HG02870 (cell line): ENCODE results near the gene PMPCA.

Experiments used
- ATAC-seq: cut with Tn5 transposase; IDR thresholded peaks from one replicate; pipeline ENCODE4 v1.9.1; 2021; ENCODE audit warnings: mild to moderate bottlenecking, moderate library complexity; ENCODE audit not compliant: unreplicated experiment

The PMPCA gene

DNA sequence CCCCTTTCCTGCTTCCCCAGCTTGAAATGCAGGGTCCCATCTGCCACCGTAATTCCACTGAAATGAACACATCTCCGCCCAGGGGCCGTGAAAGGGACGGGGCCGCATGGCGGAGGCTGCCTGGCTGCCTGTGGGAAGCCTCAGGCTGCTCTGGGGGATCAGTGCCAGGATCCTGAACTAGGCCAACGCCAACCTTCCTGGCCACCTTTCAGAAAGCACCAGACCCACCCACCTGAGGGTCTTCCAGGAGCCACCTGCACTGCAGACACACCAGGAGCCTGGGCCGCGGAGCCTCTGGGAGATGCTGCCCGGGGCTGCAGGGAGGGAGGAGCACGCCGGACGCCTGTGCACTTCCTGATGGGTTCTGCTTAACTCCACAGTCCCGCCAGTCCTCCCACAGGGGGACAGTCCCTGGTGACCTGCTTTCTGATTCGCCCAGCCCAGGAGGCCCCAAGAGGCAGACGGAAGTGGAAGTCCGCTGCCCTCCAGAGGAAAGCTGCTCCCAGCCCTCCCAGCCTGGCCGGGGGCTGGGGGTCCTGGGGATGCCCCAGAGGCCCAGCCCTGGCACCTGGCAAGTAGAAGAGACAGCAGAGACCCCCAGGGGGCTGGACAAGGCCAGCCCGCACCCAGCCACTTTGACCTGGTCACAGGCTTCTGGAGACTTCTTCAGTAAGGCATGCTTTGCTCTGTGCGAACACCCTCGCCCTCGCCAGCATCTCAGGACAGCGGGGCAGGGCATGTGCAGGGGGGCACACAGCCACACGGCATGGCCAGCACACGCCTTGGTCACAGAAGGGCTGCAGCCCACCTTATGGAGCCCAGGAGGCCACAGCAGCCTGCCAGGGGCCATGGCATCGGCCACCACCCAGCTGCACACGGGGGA is 36.9 kb upstream of the PMPCA start, which contains the start of gene CARD9:
Gene CARD9, minus strand, starts transcription at position 370 of the 883 bp plus-strand sequence. CDS start 1,591 bp downstream, outside the sequence.
- no peak for ATAC-seq

DNA sequence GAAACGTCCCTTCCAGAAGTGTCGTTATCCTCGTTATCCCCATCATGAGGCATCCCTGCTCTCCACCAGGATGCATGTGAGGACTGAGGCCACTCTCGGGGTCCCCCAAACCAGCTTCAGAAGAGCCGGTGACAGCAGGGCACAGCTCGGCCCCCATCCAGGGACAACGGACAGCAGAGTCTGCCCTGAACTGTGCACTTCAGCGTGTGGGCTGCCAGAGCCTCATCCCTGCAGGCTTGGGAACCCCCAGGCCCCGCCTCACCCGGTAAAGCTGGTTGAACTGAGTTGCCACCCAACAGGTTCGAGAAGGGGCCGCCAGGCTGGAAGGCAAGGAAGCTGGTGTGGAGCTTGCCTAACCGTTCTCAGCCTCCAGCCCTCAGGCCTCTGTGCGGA is 36.3 kb upstream of the PMPCA start:
- ATAC-seq, result no peak

DNA sequence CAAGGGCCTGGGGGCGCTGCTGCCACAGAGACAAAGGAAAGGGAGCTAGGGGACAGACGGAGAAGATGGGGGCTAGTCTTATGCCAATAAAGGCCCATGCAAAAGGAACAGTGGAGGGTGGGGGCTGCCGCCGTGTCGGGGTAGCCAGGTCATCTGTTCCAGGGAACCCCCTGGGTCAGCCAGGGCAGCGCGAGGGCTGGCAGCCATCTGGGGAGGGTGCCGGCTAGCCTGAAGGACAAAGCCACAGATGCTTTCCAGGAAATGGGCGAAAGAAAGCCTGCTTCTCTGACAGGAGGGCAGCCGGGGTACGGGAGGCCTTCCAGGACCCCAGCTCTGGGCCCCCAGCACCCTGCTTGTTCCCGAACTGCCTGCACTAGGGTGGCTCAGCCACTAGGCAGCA is 35.4 kb upstream of the PMPCA start:
- no peak for ATAC-seq

DNA sequence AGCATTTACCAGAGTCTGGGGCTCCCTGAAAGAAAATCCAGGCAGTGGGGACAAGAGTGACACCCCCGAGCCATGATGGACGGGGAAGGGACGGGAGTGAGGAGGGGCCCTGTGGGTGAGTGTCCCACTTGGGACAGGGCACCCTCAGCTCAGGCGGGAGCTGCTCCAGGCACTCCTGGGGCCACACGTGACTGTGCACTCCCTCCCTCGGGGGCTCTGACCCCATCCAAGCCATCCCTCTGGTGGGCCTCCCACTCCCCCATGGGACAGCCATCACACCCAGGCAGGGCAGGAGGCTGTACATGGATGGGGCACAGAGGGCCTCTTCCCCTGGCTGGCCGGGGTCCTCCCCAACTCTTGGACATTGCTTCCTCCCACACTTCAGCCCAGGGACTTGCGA is 34.0 kb upstream of the PMPCA start:
- no peak for ATAC-seq

GRCh38 chr9:136377341-136378169 is 32.9 kb upstream of the PMPCA start:
- no peak for ATAC-seq

DNA sequence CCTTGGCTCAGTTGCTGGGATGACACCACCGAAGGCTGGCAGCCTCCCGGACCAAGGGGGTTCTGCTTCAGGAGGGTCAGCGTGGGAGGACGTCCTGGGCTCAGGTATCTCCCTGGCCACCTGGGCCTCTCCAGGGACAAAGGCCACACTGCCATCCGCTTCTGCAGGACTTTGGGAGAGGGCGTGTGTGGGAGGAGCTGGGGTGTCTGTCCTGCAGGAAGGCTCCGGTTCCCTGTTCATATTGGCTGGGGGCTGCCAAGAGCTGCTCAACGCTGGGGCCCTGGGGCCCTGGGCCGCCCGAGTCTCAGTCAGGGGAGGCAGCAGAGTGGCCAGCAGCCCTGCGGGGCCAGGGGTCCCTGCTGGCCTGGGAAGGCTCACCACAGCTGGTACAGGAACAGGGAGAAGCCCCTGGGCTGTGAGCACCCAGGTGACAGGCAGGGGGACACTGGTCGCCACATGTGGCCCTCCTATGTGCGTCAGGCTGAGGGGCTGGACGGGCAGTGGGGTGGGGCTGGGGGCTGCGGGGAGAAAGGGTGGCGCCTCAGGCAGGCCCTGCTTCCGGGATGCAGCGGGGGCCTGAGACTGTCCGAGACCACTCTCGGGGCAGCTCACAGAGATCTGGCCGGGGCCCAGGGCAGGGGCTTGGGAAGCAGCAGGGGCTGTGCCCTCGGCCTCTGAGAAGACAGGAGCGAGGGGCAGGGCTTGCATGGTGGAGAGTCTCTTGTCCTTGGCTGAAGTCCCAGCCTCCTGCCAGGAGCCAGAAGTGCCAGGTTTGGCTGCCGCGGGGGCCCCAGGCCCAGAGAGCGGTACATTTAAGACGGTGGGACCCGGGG is 32.1 kb upstream of the PMPCA start:
- no peak for ATAC-seq

- no peak for ATAC-seq
Observed at GRCh38 chr9:136379003-136379287, 31.5 kb upstream of the PMPCA start.

DNA sequence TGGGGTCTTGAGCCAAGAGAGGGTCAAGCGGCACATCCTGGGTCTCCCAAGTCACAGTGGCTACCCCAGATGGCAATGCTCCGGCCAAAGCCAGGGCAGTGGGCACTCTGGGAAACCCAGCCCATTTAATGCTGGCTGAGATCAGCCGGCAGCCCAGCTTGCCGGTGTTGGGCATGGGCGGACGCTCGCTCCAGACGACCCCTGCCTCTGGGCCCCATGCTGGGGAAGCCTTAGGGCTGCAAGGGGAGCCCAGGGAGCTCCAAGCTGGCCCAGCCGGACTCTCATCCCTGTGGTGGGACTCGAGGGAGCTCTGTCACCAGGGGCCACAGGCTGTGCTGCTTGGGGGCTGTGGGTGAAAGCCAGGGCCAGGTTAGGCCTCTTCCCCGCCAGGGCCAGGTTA is 31.1 kb upstream of the PMPCA start:
- no peak for ATAC-seq

- ATAC-seq, result no peak
Observed at GRCh38 chr9:136379891-136380290, 30.6 kb upstream of the PMPCA start.

DNA sequence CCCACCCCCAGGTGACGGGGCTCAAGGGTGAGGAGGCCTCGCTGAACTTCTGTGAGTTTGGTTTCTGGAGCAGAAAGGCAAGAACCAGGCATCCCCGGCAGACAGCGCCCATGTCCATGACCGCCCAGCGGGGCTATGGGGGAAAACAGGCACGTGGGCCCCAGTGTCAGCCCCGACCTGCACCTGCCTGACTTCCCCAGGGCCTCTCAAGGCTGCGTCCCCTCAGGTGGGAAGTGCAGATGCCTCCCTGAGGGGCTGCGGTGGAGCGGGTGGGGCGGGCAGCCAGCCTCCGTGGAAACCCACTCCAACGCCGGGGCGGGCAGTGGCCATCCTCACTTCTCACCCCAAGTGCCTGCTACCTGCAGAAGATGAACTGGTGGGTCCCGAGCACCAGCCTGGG is 30.1 kb upstream of the PMPCA start:
- ATAC-seq, result no peak

GRCh38 chr9:136381311-136381710 is 29.1 kb upstream of the PMPCA start:
- no peak for ATAC-seq

- no peak for ATAC-seq
Observed at GRCh38 chr9:136381966-136382513, 28.4 kb upstream of the PMPCA start.

DNA sequence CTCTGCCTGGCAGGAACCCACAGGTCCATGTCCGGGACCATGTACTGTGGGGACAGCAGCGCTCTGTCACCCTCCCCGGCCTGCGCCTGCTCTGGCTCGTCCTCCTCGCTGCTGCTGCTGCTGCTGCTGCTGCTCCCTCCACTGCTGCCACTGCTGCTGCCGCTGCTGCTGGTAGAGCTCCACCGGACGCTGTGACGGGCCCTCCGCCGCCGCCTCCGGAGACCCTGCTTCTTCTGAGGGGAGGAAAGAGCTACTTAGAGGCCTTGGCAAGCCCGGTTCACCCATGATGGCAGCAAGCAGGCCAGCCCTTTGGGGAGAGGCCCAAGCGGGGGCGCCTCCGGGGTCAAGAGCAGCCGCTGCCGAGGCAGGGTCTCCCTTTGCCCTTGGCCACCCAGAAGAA is 27.0 kb upstream of the PMPCA start:
- no peak for ATAC-seq

- ATAC-seq, result no peak
Observed at GRCh38 chr9:136385015-136385414, 25.4 kb upstream of the PMPCA start.

DNA sequence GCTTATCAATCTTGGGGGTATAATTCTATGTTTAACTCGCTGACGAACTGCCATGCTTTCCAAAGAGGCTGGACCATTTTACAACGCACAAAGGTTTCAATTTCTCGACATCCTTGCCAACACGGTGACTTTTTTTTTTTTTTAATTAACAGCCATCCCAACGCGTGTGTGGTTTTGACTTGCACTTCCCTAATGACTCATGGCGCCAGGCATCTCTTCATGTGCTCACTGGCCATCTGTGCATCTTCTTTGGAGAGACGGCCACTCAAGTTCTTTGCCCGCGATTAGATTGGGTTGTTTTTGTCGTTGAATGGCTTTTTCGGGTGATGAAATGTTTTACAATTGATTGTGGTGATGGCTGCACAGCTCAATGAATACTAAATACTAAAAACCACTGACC is 24.4 kb upstream of the PMPCA start:
- ATAC-seq, result no peak

- ATAC-seq, result no peak
Observed at GRCh38 chr9:136387217-136387616, 23.2 kb upstream of the PMPCA start.

- no peak for ATAC-seq
Observed at GRCh38 chr9:136389396-136389795, 21.1 kb upstream of the PMPCA start.

DNA sequence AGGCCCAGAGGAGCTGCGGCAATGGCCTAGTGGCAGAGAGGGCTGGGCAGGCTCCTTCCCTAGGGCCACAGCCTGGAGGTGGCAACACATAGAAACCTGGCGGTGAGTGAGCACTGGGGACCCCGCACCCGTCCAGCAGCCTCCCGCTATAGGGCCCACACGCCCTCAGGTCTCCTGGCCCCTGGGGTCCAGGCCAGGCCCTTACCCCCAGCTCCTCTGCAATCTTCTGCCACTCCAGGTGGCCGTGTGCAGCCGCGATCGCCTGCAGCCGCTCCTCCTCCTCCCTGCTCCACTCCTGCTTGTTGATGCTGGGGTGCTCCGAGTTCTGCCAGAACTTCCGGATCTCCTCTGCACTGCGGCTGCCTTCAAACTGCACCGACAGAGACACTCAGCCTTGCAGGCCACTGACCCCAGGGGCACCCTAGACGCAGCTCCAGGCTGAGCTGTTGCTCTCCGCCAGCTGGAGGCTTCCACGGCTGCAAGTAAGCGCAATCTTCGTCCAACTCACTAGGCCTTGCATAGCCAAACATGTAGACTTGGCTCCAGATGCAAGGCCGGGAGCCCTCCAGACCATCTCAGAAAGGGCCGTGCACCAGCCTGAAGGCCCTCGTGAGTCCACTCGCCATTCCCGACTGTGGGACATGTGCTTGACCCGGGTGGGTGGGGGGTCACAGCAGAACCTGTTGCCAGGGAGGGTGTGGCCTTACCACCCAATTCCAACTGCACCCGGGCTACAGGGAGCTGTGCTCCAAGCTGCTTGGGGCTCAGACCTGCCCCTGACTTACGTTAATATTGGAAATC is 18.5 kb upstream of the PMPCA start:
- no peak for ATAC-seq

- no peak for ATAC-seq
Observed at GRCh38 chr9:136392538-136393449, 17.7 kb upstream of the PMPCA start.
